ENCODE measurements around the gene FAM240B. TPM values are rescaled to one million over a fixed set of nuclear protein-coding genes. Genes with fewer than 3 reads are reported as not detected.

Gene FAM240B
- total and polyA plus RNA-seq, 4 donors = not detected

DNA sequence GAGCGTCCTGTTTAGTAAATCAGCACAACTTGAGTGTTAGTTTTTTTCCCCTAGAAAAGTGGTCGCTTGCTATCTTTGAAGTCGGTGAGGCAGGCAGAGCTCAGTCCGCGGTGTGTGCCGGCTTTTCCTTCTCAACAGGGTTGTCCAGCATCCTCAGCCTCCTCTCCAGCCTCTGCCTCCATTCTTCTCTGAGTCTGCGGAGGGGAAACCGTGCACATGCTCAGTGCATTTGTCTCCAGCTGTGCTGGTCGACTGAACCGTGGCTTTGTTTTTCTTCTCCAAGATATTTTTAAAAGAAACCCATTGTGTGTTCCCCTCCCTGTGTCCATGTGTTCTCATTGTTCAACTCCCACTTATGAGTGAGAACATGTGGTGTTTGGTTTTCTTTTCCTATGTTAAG is 25.3 kb downstream of the FAM240B start:
- Histone ChIP-seq H3K27me3 (ENCODE audit: control insufficient read depth in 4 of 4, insufficient read depth in 4 of 4, low read length in 3 of 4) (peaks cover 0 to 3% (median 1%) of the 10 kb centered on the region in 4 donors), H3K27ac (ENCODE audit: low read depth in 1 of 2, low read length in 2 of 2) (no peak overlapping the region), H3K36me3 (ENCODE audit: control insufficient read depth in 4 of 4, insufficient read depth in 3 of 4, low read depth in 1 of 4, low read length in 3 of 4) (no peaks in the 10 kb centered on the region), H3K9me3 (ENCODE audit: control insufficient read depth in 4 of 4, low read length in 3 of 4) (no peaks in the 10 kb centered on the region), H3K4me3 (ENCODE audit: low read depth in 1 of 3, low read length in 3 of 3) (no peak overlapping the region), H3K4me1 (ENCODE audit: control insufficient read depth in 4 of 4, insufficient read depth in 4 of 4, low read length in 3 of 4) (no peaks in the 10 kb centered on the region), H3K9ac (ENCODE audit: low read depth in 1 of 2, low read length in 2 of 2) (no peak overlapping the region)
- no peak for TF ChIP-seq EGR1 (IDR thresholded peaks at IDR 0.05; ENCODE audit: low read depth in 2 of 2)
- WGBS = 79% methylated on average over 10 of the region's 10 CpGs
- DNase-seq (ENCODE audit: low spot score) = no peak

- 74% methylated on average over 4 of the region's 4 CpGs for WGBS
- Histone ChIP-seq H3K9ac (ENCODE audit: low read depth in 1 of 2, low read length in 2 of 2) (no peak overlapping the region), H3K27me3 (ENCODE audit: control insufficient read depth in 4 of 4, insufficient read depth in 4 of 4, low read length in 3 of 4) (peaks cover 0 to 3% (median 1%) of the 10 kb centered on the region in 4 donors), H3K36me3 (ENCODE audit: control insufficient read depth in 4 of 4, insufficient read depth in 3 of 4, low read depth in 1 of 4, low read length in 3 of 4) (no peaks in the 10 kb centered on the region), H3K9me3 (ENCODE audit: control insufficient read depth in 4 of 4, low read length in 3 of 4) (no peaks in the 10 kb centered on the region), H3K4me3 (ENCODE audit: low read depth in 1 of 3, low read length in 3 of 3) (no peak overlapping the region), H3K4me1 (ENCODE audit: control insufficient read depth in 4 of 4, insufficient read depth in 4 of 4, low read length in 3 of 4) (no peaks in the 10 kb centered on the region), H3K27ac (ENCODE audit: low read depth in 1 of 2, low read length in 2 of 2) (no peak overlapping the region)
- no peak for TF ChIP-seq EGR1 (IDR thresholded peaks at IDR 0.05; ENCODE audit: low read depth in 2 of 2)
- no peak for TF ChIP-seq TAF1 (conservative IDR thresholded peaks at IDR 0.05)
- TF ChIP-seq, protein P1, sequence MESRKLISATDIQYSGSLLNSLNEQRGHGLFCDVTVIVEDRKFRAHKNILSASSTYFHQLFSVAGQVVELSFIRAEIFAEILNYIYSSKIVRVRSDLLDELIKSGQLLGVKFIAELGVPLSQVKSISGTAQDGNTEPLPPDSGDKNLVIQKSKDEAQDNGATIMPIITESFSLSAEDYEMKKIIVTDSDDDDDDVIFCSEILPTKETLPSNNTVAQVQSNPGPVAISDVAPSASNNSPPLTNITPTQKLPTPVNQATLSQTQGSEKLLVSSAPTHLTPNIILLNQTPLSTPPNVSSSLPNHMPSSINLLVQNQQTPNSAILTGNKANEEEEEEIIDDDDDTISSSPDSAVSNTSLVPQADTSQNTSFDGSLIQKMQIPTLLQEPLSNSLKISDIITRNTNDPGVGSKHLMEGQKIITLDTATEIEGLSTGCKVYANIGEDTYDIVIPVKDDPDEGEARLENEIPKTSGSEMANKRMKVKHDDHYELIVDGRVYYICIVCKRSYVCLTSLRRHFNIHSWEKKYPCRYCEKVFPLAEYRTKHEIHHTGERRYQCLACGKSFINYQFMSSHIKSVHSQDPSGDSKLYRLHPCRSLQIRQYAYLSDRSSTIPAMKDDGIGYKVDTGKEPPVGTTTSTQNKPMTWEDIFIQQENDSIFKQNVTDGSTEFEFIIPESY (IDR thresholded peaks at IDR 0.05) = no peak
- TF ChIP-seq NR2F2 (IDR thresholded peaks at IDR 0.05) = no peak
- no peak for TF ChIP-seq CTCF (IDR thresholded peaks at IDR 0.05; ENCODE audit: low read depth, low read length, missing input control)
- TF ChIP-seq MAX (IDR thresholded peaks at IDR 0.05) = no peak
- TF ChIP-seq SP1 (IDR thresholded peaks at IDR 0.05) = no peak
- no peak for TF ChIP-seq RAD21 (IDR thresholded peaks at IDR 0.05)
- TF ChIP-seq, protein P2, sequence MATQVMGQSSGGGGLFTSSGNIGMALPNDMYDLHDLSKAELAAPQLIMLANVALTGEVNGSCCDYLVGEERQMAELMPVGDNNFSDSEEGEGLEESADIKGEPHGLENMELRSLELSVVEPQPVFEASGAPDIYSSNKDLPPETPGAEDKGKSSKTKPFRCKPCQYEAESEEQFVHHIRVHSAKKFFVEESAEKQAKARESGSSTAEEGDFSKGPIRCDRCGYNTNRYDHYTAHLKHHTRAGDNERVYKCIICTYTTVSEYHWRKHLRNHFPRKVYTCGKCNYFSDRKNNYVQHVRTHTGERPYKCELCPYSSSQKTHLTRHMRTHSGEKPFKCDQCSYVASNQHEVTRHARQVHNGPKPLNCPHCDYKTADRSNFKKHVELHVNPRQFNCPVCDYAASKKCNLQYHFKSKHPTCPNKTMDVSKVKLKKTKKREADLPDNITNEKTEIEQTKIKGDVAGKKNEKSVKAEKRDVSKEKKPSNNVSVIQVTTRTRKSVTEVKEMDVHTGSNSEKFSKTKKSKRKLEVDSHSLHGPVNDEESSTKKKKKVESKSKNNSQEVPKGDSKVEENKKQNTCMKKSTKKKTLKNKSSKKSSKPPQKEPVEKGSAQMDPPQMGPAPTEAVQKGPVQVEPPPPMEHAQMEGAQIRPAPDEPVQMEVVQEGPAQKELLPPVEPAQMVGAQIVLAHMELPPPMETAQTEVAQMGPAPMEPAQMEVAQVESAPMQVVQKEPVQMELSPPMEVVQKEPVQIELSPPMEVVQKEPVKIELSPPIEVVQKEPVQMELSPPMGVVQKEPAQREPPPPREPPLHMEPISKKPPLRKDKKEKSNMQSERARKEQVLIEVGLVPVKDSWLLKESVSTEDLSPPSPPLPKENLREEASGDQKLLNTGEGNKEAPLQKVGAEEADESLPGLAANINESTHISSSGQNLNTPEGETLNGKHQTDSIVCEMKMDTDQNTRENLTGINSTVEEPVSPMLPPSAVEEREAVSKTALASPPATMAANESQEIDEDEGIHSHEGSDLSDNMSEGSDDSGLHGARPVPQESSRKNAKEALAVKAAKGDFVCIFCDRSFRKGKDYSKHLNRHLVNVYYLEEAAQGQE (IDR thresholded peaks at IDR 0.05) = no peak
- TF ChIP-seq, protein P3, sequence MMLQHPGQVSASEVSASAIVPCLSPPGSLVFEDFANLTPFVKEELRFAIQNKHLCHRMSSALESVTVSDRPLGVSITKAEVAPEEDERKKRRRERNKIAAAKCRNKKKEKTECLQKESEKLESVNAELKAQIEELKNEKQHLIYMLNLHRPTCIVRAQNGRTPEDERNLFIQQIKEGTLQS (IDR thresholded peaks at IDR 0.05) = no peak
- no peak for TF ChIP-seq HNF4G (IDR thresholded peaks at IDR 0.05)
- no peak for TF ChIP-seq JUND (IDR thresholded peaks at IDR 0.05)
- no peak for TF ChIP-seq FOXA2 (IDR thresholded peaks at IDR 0.05)
- TF ChIP-seq HNF4A (conservative IDR thresholded peaks at IDR 0.05) = no peak
- no peak for TF ChIP-seq RXRA (IDR thresholded peaks at IDR 0.05)
- no peak for TF ChIP-seq GABPA (IDR thresholded peaks at IDR 0.05 in 1 of 2, conservative IDR thresholded peaks at IDR 0.05 in 1 of 2)
- TF ChIP-seq YY1 (IDR thresholded peaks at IDR 0.05) = no peak
- no peak for TF ChIP-seq FOXA1 (IDR thresholded peaks at IDR 0.05)
- DNase-seq (ENCODE audit: low spot score) = no peak
Observed at GRCh38 chr9:38692707-38693106, 27.2 kb downstream of the FAM240B start.

All from liver (tissue), 9 donors.